ENCODE results near the gene ZNF98. TPM values are rescaled to one million over a fixed set of nuclear protein-coding genes. Genes with fewer than 3 reads are reported as not detected.

ZNF98 gene

GRCh38 chr19:22426901-22427300, 4.8 kb upstream of the ZNF98 start:
- Histone ChIP-seq H4K5ac (ENCODE audit: low read length) (no peak overlapping the region), H3K27me3 (ENCODE audit: insufficient read depth, low read length, poor library complexity) (no peaks in the 10 kb centered on the region), H2BK5ac (ENCODE audit: low read length) (no peak overlapping the region), H2BK120ac (ENCODE audit: low read depth, low read length) (no peak overlapping the region), H3K4ac (ENCODE audit: low read depth, low read length) (no peak overlapping the region), H3K4me2 (ENCODE audit: low read length) (no peak overlapping the region), H3K79me1 (ENCODE audit: low read length) (no peaks in the 10 kb centered on the region), H2BK15ac (replicated peaks; ENCODE audit: low read depth) (no peak overlapping the region), H4K8ac (ENCODE audit: low read depth, low read length) (no peak overlapping the region), H3K56ac (ENCODE audit: low read length) (no peak overlapping the region), H3K4me1 (ENCODE audit: control insufficient read depth, low read depth, low read length) (no peaks in the 10 kb centered on the region), H3K27ac (ENCODE audit: low read depth, low read length) (no peak overlapping the region), H3K4me3 (ENCODE audit: low read length) (no peak overlapping the region), H3K36me3 (ENCODE audit: control insufficient read depth, insufficient read depth, low read length) (no peaks in the 10 kb centered on the region), H2AK5ac (ENCODE audit: low read length) (no peak overlapping the region), H3K23ac (ENCODE audit: low read length) (no peak overlapping the region), H3K9ac (ENCODE audit: low read length) (no peak overlapping the region), H3K79me2 (ENCODE audit: control insufficient read depth, insufficient read depth, low read length) (no peaks in the 10 kb centered on the region), H3K18ac (ENCODE audit: low read length) (no peak overlapping the region)
- no peak for DNase-seq
- no CpG with 5 or more reads among the region's 8 CpGs for WGBS (ENCODE audit: extremely low coverage, insufficient coverage, low lambda C conversion rate)

- no peak overlapping the region for H3K4me3 ChIP-seq (ENCODE audit: low read length)
- no CpG with 5 or more reads among the region's 20 CpGs for whole genome bisulfite sequencing (ENCODE audit: extremely low coverage, insufficient coverage, low lambda C conversion rate)
These were observed 349 bp downstream of the ZNF98 start for GRCh38 chr19:22421797-22422196.

DNA sequence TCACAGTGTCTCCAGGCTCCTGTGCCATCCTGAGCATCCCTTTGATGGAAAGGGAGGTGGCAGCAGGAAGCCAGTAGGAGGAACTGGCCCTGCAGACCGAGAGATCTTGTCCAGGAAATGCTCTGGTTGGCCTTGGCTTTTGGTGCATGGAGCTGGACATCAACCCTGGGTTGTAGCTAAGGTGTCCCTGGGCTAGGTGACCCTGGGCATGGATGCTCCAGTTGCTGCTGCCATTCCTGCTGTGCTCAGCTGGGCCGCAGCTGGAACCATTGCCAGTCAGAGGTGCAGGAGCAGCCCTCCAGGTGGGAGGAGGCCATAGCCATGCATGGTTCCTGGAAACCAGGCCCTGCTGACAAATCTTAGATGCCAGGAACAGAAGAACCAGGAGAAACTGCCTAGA, 67.5 kb downstream of the ZNF98 start:
- Histone ChIP-seq H3K79me2 (ENCODE audit: control insufficient read depth, insufficient read depth, low read length) (no peaks in the 10 kb centered on the region), H3K79me1 (ENCODE audit: low read length) (no peaks in the 10 kb centered on the region), H2BK15ac (replicated peaks; ENCODE audit: low read depth) (no peak overlapping the region), H4K8ac (ENCODE audit: low read depth, low read length) (no peak overlapping the region), H3K27ac (ENCODE audit: low read depth, low read length) (no peak overlapping the region), H3K27me3 (ENCODE audit: insufficient read depth, low read length, poor library complexity) (no peaks in the 10 kb centered on the region), H4K5ac (ENCODE audit: low read length) (no peak overlapping the region), H3K4me3 (ENCODE audit: low read length) (no peak overlapping the region), H3K9ac (ENCODE audit: low read length) (no peak overlapping the region), H3K18ac (ENCODE audit: low read length) (no peak overlapping the region), H2AK5ac (ENCODE audit: low read length) (no peak overlapping the region), H3K36me3 (ENCODE audit: control insufficient read depth, insufficient read depth, low read length) (no peaks in the 10 kb centered on the region), H3K4me2 (ENCODE audit: low read length) (no peak overlapping the region), H3K4me1 (ENCODE audit: control insufficient read depth, low read depth, low read length) (no peaks in the 10 kb centered on the region), H2BK5ac (ENCODE audit: low read length) (no peak overlapping the region), H2BK120ac (ENCODE audit: low read depth, low read length) (no peak overlapping the region), H3K4ac (ENCODE audit: low read depth, low read length) (no peak overlapping the region), H3K23ac (ENCODE audit: low read length) (no peak overlapping the region), H3K56ac (ENCODE audit: low read length) (no peak overlapping the region)
- DNase-seq: no peak
- WGBS (ENCODE audit: extremely low coverage, insufficient coverage, low lambda C conversion rate): no CpG with 5 or more reads among the region's 2 CpGs

More at GRCh38 chr19:22421797-22422196, 349 bp downstream of the ZNF98 start:
- H3K27me3 ChIP-seq (ENCODE audit: insufficient read depth, low read length, poor library complexity): no peaks in the 10 kb centered on the region
- no peak overlapping the region for H3K56ac ChIP-seq (ENCODE audit: low read length)
- no peaks in the 10 kb centered on the region for H3K79me2 ChIP-seq (ENCODE audit: control insufficient read depth, insufficient read depth, low read length)
- no peak overlapping the region for H2BK5ac ChIP-seq (ENCODE audit: low read length)
- H4K5ac ChIP-seq (ENCODE audit: low read length): no peak overlapping the region
- H3K27ac ChIP-seq (ENCODE audit: low read depth, low read length): no peak overlapping the region
- H3K4me2 ChIP-seq (ENCODE audit: low read length): no peak overlapping the region
- H3K79me1 ChIP-seq (ENCODE audit: low read length): no peaks in the 10 kb centered on the region
- no peak for DNase-seq
- H4K8ac ChIP-seq (ENCODE audit: low read depth, low read length): no peak overlapping the region
- H2BK15ac ChIP-seq (replicated peaks; ENCODE audit: low read depth): no peak overlapping the region
- H3K9ac ChIP-seq (ENCODE audit: low read length): no peak overlapping the region
- no peak overlapping the region for H2AK5ac ChIP-seq (ENCODE audit: low read length)
- H3K4me1 ChIP-seq (ENCODE audit: control insufficient read depth, low read depth, low read length): no peaks in the 10 kb centered on the region
- H2BK120ac ChIP-seq (ENCODE audit: low read depth, low read length): no peak overlapping the region
- H3K18ac ChIP-seq (ENCODE audit: low read length): no peak overlapping the region
- H3K23ac ChIP-seq (ENCODE audit: low read length): no peak overlapping the region
- H3K36me3 ChIP-seq (ENCODE audit: control insufficient read depth, insufficient read depth, low read length): no peaks in the 10 kb centered on the region
- H3K4ac ChIP-seq (ENCODE audit: low read depth, low read length): no peak overlapping the region

Small RNA genes within 50 kb of the gene (small RNA-seq; reads per million reads assigned to genes)
- gene AC011494.1 (ENCODE audit: insufficient read depth): not detected

Data from mesendoderm (in vitro differentiated cells).